Activated CD4-positive, alpha-beta memory T cell treated with anti-CD3 and anti-CD28 coated beads for 36 hours (primary cell): Measurements from ENCODE around the gene CD244. TPM values are rescaled to one million over a fixed set of nuclear protein-coding genes. Genes with fewer than 3 reads are reported as not detected.
A peak's percentile ranks its signal among the peaks of the same experiment; 100 is the strongest.
"Not testable (repeated sequence)": the region's sequence is repeated elsewhere in the genome, so short reads cannot be mapped to it uniquely, and the experiment has no call there.

Source experiments
- CTCF ChIA-PET: fragments of 350-600 bp; sonication (Branson Sonifier 250); formaldehyde crosslinking; loops from one replicate; lab custom pipeline; 2021; ENCODE audit warnings: antibody characterized with exemption, inconsistent platforms; lab: Charles Lee
- POLR2A ChIA-PET: fragments of 350-600 bp; sonication (Branson Sonifier 250); formaldehyde crosslinking; loops from one replicate; lab custom pipeline; 2021; ENCODE audit warnings: antibody characterized with exemption; lab: Charles Lee
- DNase-seq: peaks from one replicate; pipeline ENCODE4 v3.0.0-alpha.2; 2020
- H3K27ac Mint-ChIP-seq: one replicate; pipeline ENCODE4 v1.8.0; 2021; ENCODE audit warnings: mixed read lengths
- H3K27me3 Mint-ChIP-seq: one replicate; pipeline ENCODE4 v1.8.0; 2021; ENCODE audit warnings: mixed read lengths
- H3K36me3 Mint-ChIP-seq: one replicate; pipeline ENCODE4 v1.8.0; 2021; ENCODE audit warnings: mixed read lengths
- H3K4me1 Mint-ChIP-seq: one replicate; pipeline ENCODE4 v1.8.0; 2021; ENCODE audit warnings: low read depth, mixed read lengths
- H3K4me3 Mint-ChIP-seq: one replicate; pipeline ENCODE4 v1.8.0; 2021; ENCODE audit warnings: mild to moderate bottlenecking, mixed read lengths
- H3K9me3 Mint-ChIP-seq: one replicate; pipeline ENCODE4 v1.8.0; 2021; ENCODE audit warnings: mixed read lengths
- intact Hi-C: fragments of 100-400 bp; cut with micrococcal nuclease; formaldehyde crosslinking; loops from one replicate; pipeline ENCODE4 v1.15.1; 2023
- total RNA-seq, 2 experiments: library from RNA; stranded (reverse); gene quantifications; one replicate each; pipeline ENCODE4 v1.2.3, GENCODE V29; 2021

The CD244 gene
- total RNA-seq, 2 experiments from 2014 or later, result 0.14 TPM; not detected in 1

DNA sequence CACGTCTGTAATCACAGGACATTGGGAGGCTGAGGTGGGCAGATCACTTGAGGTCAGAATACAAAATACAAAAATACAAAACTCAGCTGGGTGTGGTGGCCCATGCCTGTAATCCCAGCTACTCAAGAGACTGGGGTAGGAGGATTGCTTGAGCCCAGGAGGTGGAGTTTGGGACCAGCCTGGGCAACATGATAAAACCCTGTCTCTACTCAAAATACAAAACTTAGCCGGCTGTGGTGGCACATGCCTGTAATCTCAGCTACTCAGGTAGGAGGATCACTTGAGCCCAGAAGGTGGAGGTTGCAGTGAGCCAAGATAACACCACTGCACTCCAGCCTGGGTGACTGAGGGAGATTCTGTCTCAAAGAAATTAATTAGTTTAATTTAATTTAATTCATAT lies 28.8 kb upstream of the CD244 start:
- intact Hi-C loops, result no loop called here
- POLR2A ChIA-PET, result no interaction called here
- H3K4me1 Mint-ChIP-seq, result no peaks in the 10 kb centered on the region
- no peak for DNase-seq
- no peak overlapping the region for H3K4me3 Mint-ChIP-seq
- H3K27ac Mint-ChIP-seq, result no peak overlapping the region
- CTCF ChIA-PET, result no interaction called here
- peaks cover 15% of the 10 kb centered on the region for H3K27me3 Mint-ChIP-seq
- peaks cover 5% of the 10 kb centered on the region for H3K36me3 Mint-ChIP-seq
- peaks cover 11% of the 10 kb centered on the region for H3K9me3 Mint-ChIP-seq

DNA sequence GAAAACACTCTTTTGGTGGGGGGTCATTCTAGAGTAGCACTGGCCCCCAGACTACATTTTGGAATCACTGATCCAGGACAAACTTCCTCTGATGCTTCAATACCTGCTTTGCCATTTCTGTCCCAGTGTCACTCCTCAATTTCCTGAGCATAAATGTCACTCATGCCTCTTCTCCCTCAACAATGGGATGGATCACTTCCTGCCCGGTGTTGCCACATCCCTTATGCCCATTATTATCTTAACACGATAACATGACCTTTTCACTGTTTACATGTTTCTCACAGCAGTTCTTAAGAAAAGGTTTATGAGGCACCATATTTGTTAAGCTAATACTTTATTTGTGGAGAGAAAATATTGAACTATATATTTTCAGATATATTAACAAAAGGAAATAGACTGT lies 26.2 kb upstream of the CD244 start:
- Mint-ChIP-seq H3K9me3 (peaks cover 5% of the 10 kb centered on the region), H3K4me1 (no peaks in the 10 kb centered on the region), H3K27ac (no peak overlapping the region), H3K27me3 (peaks cover 6% of the 10 kb centered on the region), H3K4me3 (no peak overlapping the region), H3K36me3 (peaks cover 2% of the 10 kb centered on the region)
- ChIA-PET CTCF (no interaction called here), POLR2A (no interaction called here)
- intact Hi-C loops, result loop anchor here (10.0 kb wide), 1 partner anchor 56 kb away; no protein-coding TSS in a partner anchor
- DNase-seq, result no peak

GRCh38 chr1:160887071-160887470 lies 24.4 kb upstream of the CD244 start:
- POLR2A ChIA-PET, result no interaction called here
- H3K4me1 Mint-ChIP-seq, result no peaks in the 10 kb centered on the region
- no peak overlapping the region for H3K27ac Mint-ChIP-seq
- H3K4me3 Mint-ChIP-seq, result no peak overlapping the region
- H3K27me3 Mint-ChIP-seq, result peaks cover 3% of the 10 kb centered on the region
- intact Hi-C loops, result loop anchor here (10.0 kb wide), 1 partner anchor 58 kb away; no protein-coding TSS in a partner anchor
- CTCF ChIA-PET, result interaction anchor here (0.6 to 1.0 kb wide), 2 partner anchors 27 to 64 kb away, joined by 3 read pairs; no protein-coding TSS in a partner anchor
- H3K36me3 Mint-ChIP-seq, result no peaks in the 10 kb centered on the region
- no peaks in the 10 kb centered on the region for H3K9me3 Mint-ChIP-seq
- DNase-seq, result no peak

- no peak within 1 kb of the TSS for H3K4me3 Mint-ChIP-seq
- DNase-seq, result no peak
- CTCF ChIA-PET, result interaction anchor here (0.9 to 3.3 kb wide), 6 partner anchors 22 to 212 kb away, joined by 3 to 23 read pairs (median 4); partner anchors contain the start of gene CD244
- POLR2A ChIA-PET, result no interaction called here
- H3K9me3 Mint-ChIP-seq, result no peaks in the 10 kb centered on the region
- intact Hi-C loops, result loop anchor here (10.0 kb wide), 1 partner anchor 60 kb away; no protein-coding TSS in a partner anchor
- H3K27ac Mint-ChIP-seq, result no peak within 1 kb of the TSS
- no peaks in the 10 kb centered on the region for H3K4me1 Mint-ChIP-seq
- no peaks in the 10 kb centered on the region for H3K36me3 Mint-ChIP-seq
- H3K27me3 Mint-ChIP-seq, result peaks cover 3% of the 10 kb centered on the region
Measured at GRCh38 chr1:160885042-160885441, 22.4 kb upstream of the CD244 start, which contains the start of gene ITLN1. Gene ITLN1, minus strand, starts transcription at chr1:160885180. Its CDS starts 303 bp downstream, at chr1:160884877.

GRCh38 chr1:160884579-160884978 lies 21.9 kb upstream of the CD244 start:
- DNase-seq, result no peak
- POLR2A ChIA-PET, result interaction anchor here (0.6 kb wide), 1 partner anchor 45 kb away, joined by 3 read pairs; no protein-coding TSS in a partner anchor
- Mint-ChIP-seq H3K4me1 (no peaks in the 10 kb centered on the region), H3K27ac (no peak overlapping the region), H3K36me3 (no peaks in the 10 kb centered on the region), H3K9me3 (no peaks in the 10 kb centered on the region), H3K4me3 (no peak overlapping the region), H3K27me3 (peaks cover 3% of the 10 kb centered on the region)
- intact Hi-C loops, result loop anchor here (10.0 kb wide), 1 partner anchor 60 kb away; no protein-coding TSS in a partner anchor
- CTCF ChIA-PET, result interaction anchor here (0.9 to 3.3 kb wide), 6 partner anchors 22 to 213 kb away, joined by 3 to 23 read pairs (median 4); partner anchors contain the start of gene CD244

- Mint-ChIP-seq H3K36me3 (no peaks in the 10 kb centered on the region), H3K27ac (no peak overlapping the region), H3K4me1 (no peaks in the 10 kb centered on the region), H3K27me3 (peaks cover 3% of the 10 kb centered on the region), H3K9me3 (no peaks in the 10 kb centered on the region), H3K4me3 (no peak overlapping the region)
- intact Hi-C loops, result loop anchor here (10.0 kb wide), 1 partner anchor 61 kb away; no protein-coding TSS in a partner anchor
- ChIA-PET CTCF (interaction anchor here (1.1 to 3.3 kb wide), 5 partner anchors 21 to 106 kb away, joined by 3 to 23 read pairs (median 4); partner anchors contain the start of gene CD244), POLR2A (interaction anchor here (0.6 kb wide), 1 partner anchor 46 kb away, joined by 3 read pairs; no protein-coding TSS in a partner anchor)
- no peak for DNase-seq
Measured at GRCh38 chr1:160883581-160884513, 21.2 kb upstream of the CD244 start.

DNA sequence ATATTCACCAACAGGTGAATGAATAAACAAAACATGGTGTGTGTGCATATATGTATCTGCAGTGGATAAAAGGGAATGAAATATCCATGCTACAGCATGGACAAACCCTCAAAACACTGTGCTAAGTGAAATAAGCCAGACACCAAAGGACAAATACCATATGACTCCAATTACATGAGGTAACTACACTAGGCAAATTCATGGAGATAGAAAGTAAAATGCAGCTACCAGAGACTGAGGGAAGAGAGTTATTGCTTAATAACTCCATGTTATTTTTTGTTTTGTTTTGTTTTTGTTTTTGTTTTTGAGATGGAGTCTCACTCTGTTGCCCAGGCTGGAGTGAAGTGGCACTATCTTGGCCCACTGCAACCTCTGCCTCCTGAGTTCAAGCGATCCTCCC lies 19.9 kb upstream of the CD244 start:
- no peak for DNase-seq
- Mint-ChIP-seq H3K4me3 (no peak overlapping the region), H3K4me1 (peaks cover 1% of the 10 kb centered on the region), H3K27ac (no peak overlapping the region), H3K9me3 (no peaks in the 10 kb centered on the region), H3K27me3 (no peaks in the 10 kb centered on the region), H3K36me3 (no peaks in the 10 kb centered on the region)
- CTCF ChIA-PET, result interaction anchor here (3.3 kb wide), 1 partner anchor 46 kb away, joined by 23 read pairs; no protein-coding TSS in a partner anchor
- intact Hi-C loops, result loop anchor here (10.0 kb wide), 1 partner anchor 62 kb away; no protein-coding TSS in a partner anchor
- POLR2A ChIA-PET, result no interaction called here

- CTCF ChIA-PET, result interaction anchor here (1.2 to 2.4 kb wide), 3 partner anchors 71 to 104 kb away, joined by 3 to 7 read pairs (median 3); no protein-coding TSS in a partner anchor
Measured at GRCh38 chr1:160881264-160881663, 18.6 kb upstream of the CD244 start.

DNA sequence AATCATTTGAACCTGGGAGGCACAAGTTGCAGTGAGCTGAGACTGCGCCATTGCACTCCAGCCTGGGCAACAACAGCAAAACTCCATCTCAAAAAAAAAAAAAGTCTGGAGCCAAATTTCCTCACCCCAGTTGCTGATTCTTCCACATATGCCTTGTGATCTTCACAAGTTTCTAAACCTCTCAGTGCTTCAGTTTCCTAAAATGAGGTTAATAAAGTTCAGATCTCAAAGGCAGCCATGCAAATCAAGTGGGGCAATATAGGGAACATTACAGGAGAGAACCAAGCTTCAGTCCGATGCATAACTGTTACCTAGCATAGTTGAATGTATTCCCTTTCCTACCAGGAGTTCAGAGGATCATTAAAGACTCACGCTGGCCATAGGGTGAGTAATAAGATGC lies 17.5 kb upstream of the CD244 start:
- H3K27me3 Mint-ChIP-seq, result no peaks in the 10 kb centered on the region
- H3K4me3 Mint-ChIP-seq, result no peak overlapping the region
- no peak overlapping the region for H3K27ac Mint-ChIP-seq
- intact Hi-C loops, result loop anchor here (10.0 kb wide), 1 partner anchor 65 kb away; no protein-coding TSS in a partner anchor
- no peak for DNase-seq
- H3K4me1 Mint-ChIP-seq, result peaks cover 9% of the 10 kb centered on the region
- H3K36me3 Mint-ChIP-seq, result no peaks in the 10 kb centered on the region
- no peaks in the 10 kb centered on the region for H3K9me3 Mint-ChIP-seq
- POLR2A ChIA-PET, result no interaction called here
- CTCF ChIA-PET, result interaction anchor here (1.4 to 2.4 kb wide), 3 partner anchors 74 to 103 kb away, joined by 3 to 8 read pairs (median 7); partner anchors contain the start of gene ITLN2

More at GRCh38 chr1:160881264-160881663, 18.6 kb upstream of the CD244 start:
- H3K27ac Mint-ChIP-seq, H3K4me3 Mint-ChIP-seq, H3K27me3 Mint-ChIP-seq, DNase-seq, POLR2A ChIA-PET, H3K4me1 Mint-ChIP-seq, H3K9me3 Mint-ChIP-seq, H3K36me3 Mint-ChIP-seq: not testable (repeated sequence)
- intact Hi-C loops, result loop anchor here (10.0 kb wide), 1 partner anchor 64 kb away; no protein-coding TSS in a partner anchor

- no peaks in the 10 kb centered on the region for H3K36me3 Mint-ChIP-seq
- peak; percentile 22 for DNase-seq
- CTCF ChIA-PET, result interaction anchor here (1.5 to 3.1 kb wide), 4 partner anchors 74 to 102 kb away, joined by 4 to 16 read pairs (median 8); partner anchors contain the start of gene ITLN2
- peaks cover 15% of the 10 kb centered on the region for H3K4me1 Mint-ChIP-seq
- no peaks in the 10 kb centered on the region for H3K9me3 Mint-ChIP-seq
- H3K4me3 Mint-ChIP-seq, result no peak overlapping the region
- H3K27me3 Mint-ChIP-seq, result no peaks in the 10 kb centered on the region
- POLR2A ChIA-PET, result no interaction called here
- intact Hi-C loops, result loop anchor here (5.0 kb wide), 2 partner anchors 102 to 152 kb away; no protein-coding TSS in a partner anchor
- H3K27ac Mint-ChIP-seq, result no peak overlapping the region
Measured at GRCh38 chr1:160879056-160879455, 16.4 kb upstream of the CD244 start.

DNA sequence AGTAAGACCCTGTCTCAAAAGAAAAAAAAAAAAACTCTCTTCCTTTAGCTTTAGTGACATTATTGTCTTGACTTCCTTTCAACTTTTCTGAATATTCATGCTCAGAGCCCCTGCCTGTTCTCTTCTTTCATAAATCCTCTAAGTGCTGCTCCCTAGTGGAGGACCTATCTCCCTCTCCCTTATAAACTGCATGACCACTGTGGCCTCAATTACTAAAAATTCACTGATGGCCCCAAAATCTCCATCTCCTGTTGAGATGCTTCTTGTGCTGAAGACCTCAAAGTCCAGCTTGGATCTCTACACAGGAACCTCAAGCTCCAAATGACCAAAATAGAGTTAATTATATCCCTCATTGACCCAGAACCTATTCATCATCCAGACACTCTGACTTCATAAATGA lies 14.5 kb upstream of the CD244 start:
- Mint-ChIP-seq H3K27ac (no peak overlapping the region), H3K4me1 (peaks cover 15% of the 10 kb centered on the region), H3K36me3 (no peaks in the 10 kb centered on the region), H3K4me3 (no peak overlapping the region), H3K9me3 (no peaks in the 10 kb centered on the region), H3K27me3 (no peaks in the 10 kb centered on the region)
- ChIA-PET CTCF (interaction anchor here (0.8 to 3.1 kb wide), 13 partner anchors 9 to 154 kb away, joined by 3 to 29 read pairs (median 5); partner anchors contain the start of gene ITLN2), POLR2A (no interaction called here)
- intact Hi-C loops, result loop anchor here (1.0 to 5.0 kb wide), 3 partner anchors 42 to 150 kb away; no protein-coding TSS in a partner anchor
- DNase-seq, result no peak
